Testis (tissue), 3 donors: ENCODE measurements around the gene FGFBP2. TPM values are rescaled to one million over a fixed set of nuclear protein-coding genes. Genes with fewer than 3 reads are reported as not detected.

Experiments used
- DNase-seq: peaks from one replicate; pipeline ENCODE4 v3.0.0-alpha.2; 2019
- H3K27ac ChIP-seq, 2 donors: fragments of 200-600 bp; sonication (generic); one replicate each; pipeline ENCODE4 v1.5.1; 2019
- H3K27me3 ChIP-seq: fragments of 200-600 bp; sonication (generic); one replicate; pipeline ENCODE4 v1.5.1; 2019
- H3K36me3 ChIP-seq: fragments of 200-600 bp; sonication (generic); one replicate; pipeline ENCODE4 v1.5.1; 2017; ENCODE audit warnings: low read depth; ENCODE audit errors: missing control alignments
- H3K4me1 ChIP-seq: fragments of 200-600 bp; sonication (generic); one replicate; pipeline ENCODE4 v1.5.1; 2019
- H3K4me3 ChIP-seq, 2 donors: fragments of 200-600 bp; sonication (generic); one replicate each; pipeline ENCODE4 v1.5.1; 2017 to 2019
- H3K9me3 ChIP-seq: fragments of 200-600 bp; sonication (generic); one replicate; pipeline ENCODE4 v1.5.1; 2017
- POLR2A ChIP-seq: fragments of 450-650 bp; IDR thresholded peaks from one replicate; pipeline ENCODE4 v1.6.1; 2017; ENCODE audit warnings: antibody characterized with exemption, mild to moderate bottlenecking, moderate library complexity
- WGBS, 2 donors: methylation state at CpG; one replicate each; pipeline ENCODE4 v1.1.5; 2018; 5-methylcytosine and 5-hydroxymethylcytosine counted together
- intact Hi-C: fragments of 100-400 bp; cut with DNase I; formaldehyde crosslinking; loops from one replicate; pipeline ENCODE4 v1.15.1; 2023; ENCODE audit warnings: low total_unique reads
- polyA plus RNA-seq: library from polyadenylated mRNA; stranded (reverse); fragments of 350-450 nt; fragmentation: Illumina TruSeq; extraction: RNeasy Lipid Tissue Mini Kit (QIAGEN cat#74804); gene quantifications from one replicate; pipeline ENCODE4 v1.2.3, GENCODE V29; 2014; ENCODE audit warnings: low read depth, low replicate concordance; ENCODE audit not compliant: insufficient read depth
- total RNA-seq, 2 donors: library from RNA; depleted of rRNA; stranded (reverse); fragments of >200 nt; gene quantifications; one replicate each; pipeline ENCODE4 v1.2.3, GENCODE V29; 2016
- TF ChIP-seq, protein P1 (sequence below), 3 experiments: fragments of 450-650 bp in 2 of 3; fragments of 200-600 bp in 1 of 3; sonication (generic) in 1 of 3; IDR thresholded peaks; one replicate each; pipeline ENCODE4 v1.5.1; 2016 to 2019; ENCODE audit warnings: antibody characterized with exemption in 3 of 3, mild to moderate bottlenecking in 2 of 3, moderate library complexity in 1 of 3

FGFBP2 gene
- total and polyA plus RNA-seq, 3 donors from 2014 or later = 19.4 to 139 (median 20.3) TPM

GRCh38 chr4:15926486-15926885 lies 36.5 kb downstream of the FGFBP2 start:
- intact Hi-C loops = no loop called here
- 59 to 63% methylated on average over 7 of the region's 7 CpGs for WGBS, 2 donors
- DNase-seq = no peak
- Histone ChIP-seq H3K4me1 (no peaks in the 10 kb centered on the region), H3K27me3 (no peaks in the 10 kb centered on the region), H3K9me3 (no peaks in the 10 kb centered on the region), H3K27ac (no peak overlapping the region), H3K36me3 (no peaks in the 10 kb centered on the region), H3K4me3 (no peak overlapping the region)
- no peak for TF ChIP-seq POLR2A
- TF ChIP-seq, protein P1, sequence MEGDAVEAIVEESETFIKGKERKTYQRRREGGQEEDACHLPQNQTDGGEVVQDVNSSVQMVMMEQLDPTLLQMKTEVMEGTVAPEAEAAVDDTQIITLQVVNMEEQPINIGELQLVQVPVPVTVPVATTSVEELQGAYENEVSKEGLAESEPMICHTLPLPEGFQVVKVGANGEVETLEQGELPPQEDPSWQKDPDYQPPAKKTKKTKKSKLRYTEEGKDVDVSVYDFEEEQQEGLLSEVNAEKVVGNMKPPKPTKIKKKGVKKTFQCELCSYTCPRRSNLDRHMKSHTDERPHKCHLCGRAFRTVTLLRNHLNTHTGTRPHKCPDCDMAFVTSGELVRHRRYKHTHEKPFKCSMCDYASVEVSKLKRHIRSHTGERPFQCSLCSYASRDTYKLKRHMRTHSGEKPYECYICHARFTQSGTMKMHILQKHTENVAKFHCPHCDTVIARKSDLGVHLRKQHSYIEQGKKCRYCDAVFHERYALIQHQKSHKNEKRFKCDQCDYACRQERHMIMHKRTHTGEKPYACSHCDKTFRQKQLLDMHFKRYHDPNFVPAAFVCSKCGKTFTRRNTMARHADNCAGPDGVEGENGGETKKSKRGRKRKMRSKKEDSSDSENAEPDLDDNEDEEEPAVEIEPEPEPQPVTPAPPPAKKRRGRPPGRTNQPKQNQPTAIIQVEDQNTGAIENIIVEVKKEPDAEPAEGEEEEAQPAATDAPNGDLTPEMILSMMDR (IDR thresholded peaks at IDR 0.05) = no peak

GRCh38 chr4:15925830-15926229 lies 37.1 kb downstream of the FGFBP2 start:
- no peak for TF ChIP-seq POLR2A
- TF ChIP-seq, protein P1 (IDR thresholded peaks at IDR 0.05) = no peak
- 85 to 87% methylated on average over 3 of the region's 3 CpGs for WGBS, 2 donors
- Histone ChIP-seq H3K9me3 (no peaks in the 10 kb centered on the region), H3K27ac (no peak overlapping the region), H3K36me3 (no peaks in the 10 kb centered on the region), H3K4me3 (no peak overlapping the region), H3K4me1 (no peaks in the 10 kb centered on the region), H3K27me3 (no peaks in the 10 kb centered on the region)
- DNase-seq = no peak
- intact Hi-C loops = no loop called here

- no peak overlapping the region for H3K4me3 ChIP-seq
- intact Hi-C loops = no loop called here
- H3K4me1 ChIP-seq = no peaks in the 10 kb centered on the region
- no peaks in the 10 kb centered on the region for H3K27me3 ChIP-seq
- H3K36me3 ChIP-seq = no peaks in the 10 kb centered on the region
- DNase-seq = no peak
- TF ChIP-seq, protein P1 (IDR thresholded peaks at IDR 0.05) = no peak
- TF ChIP-seq POLR2A = no peak
- no peak overlapping the region for H3K27ac ChIP-seq
- 84 to 86% methylated on average over 1 of the region's 1 CpG for WGBS, 2 donors
- no peaks in the 10 kb centered on the region for H3K9me3 ChIP-seq
Observed at GRCh38 chr4:15921592-15921932, 41.4 kb downstream of the FGFBP2 start.

- no peaks in the 10 kb centered on the region for H3K4me1 ChIP-seq
- no peak for DNase-seq
- intact Hi-C loops = no loop called here
Observed at GRCh38 chr4:15920723-15921591, 42.0 kb downstream of the FGFBP2 start.

More at GRCh38 chr4:15920723-15921591, 42.0 kb downstream of the FGFBP2 start:
- Histone ChIP-seq H3K27me3 (no peaks in the 10 kb centered on the region), H3K4me3 (no peak overlapping the region), H3K36me3 (no peaks in the 10 kb centered on the region), H3K27ac (no peak overlapping the region), H3K9me3 (no peaks in the 10 kb centered on the region)
- WGBS, 2 donors = 61 to 73% methylated on average over 4 of the region's 4 CpGs
- no peak for TF ChIP-seq POLR2A
- TF ChIP-seq, protein P1 (IDR thresholded peaks at IDR 0.05) = no peak
